Keratinocyte (primary cell): ENCODE data around the gene CRACR2B. TPM values are rescaled to one million over a fixed set of nuclear protein-coding genes. Genes with fewer than 3 reads are reported as not detected.

ENCODE experiments used
- DNase-seq: peaks from one replicate; pipeline ENCODE4 v3.0.0-alpha.2; 2011; ENCODE audit warnings: low read depth, missing footprints, low spot score
- FAIRE-seq: peaks from 2 replicates; lab custom pipeline; 2011; peaks lifted over from hg19 to GRCh38; lab: Jason Lieb, UNC
- H2AFZ ChIP-seq: 2 replicates; pipeline ENCODE4 v1.6.0; 2012; ENCODE audit warnings: low read length, control low read depth, inconsistent platforms; ENCODE audit not compliant: control insufficient read depth
- H3K27ac ChIP-seq: 2 replicates; pipeline ENCODE4 v1.5.1; 2011; ENCODE audit warnings: low read length; ENCODE audit not compliant: control insufficient read depth, insufficient read depth
- H3K27me3 ChIP-seq: 3 replicates; pipeline ENCODE4 v1.6.0; 2011; ENCODE audit warnings: low read length; ENCODE audit not compliant: control insufficient read depth, insufficient read depth; ENCODE audit errors: extremely low read depth
- H3K36me3 ChIP-seq, 2 experiments: 2 replicates in 1 of 2; 3 replicates in 1 of 2; pipeline ENCODE4 v1.5.1; 2011; ENCODE audit warnings: low read length in 2 of 2, mild to moderate bottlenecking in 1 of 2; ENCODE audit not compliant: control insufficient read depth in 2 of 2, insufficient read depth in 2 of 2; ENCODE audit errors: extremely low read depth in 1 of 2
- H3K4me1 ChIP-seq: 3 replicates; pipeline ENCODE4 v1.5.1; 2011; ENCODE audit warnings: low read length; ENCODE audit not compliant: control insufficient read depth, insufficient read depth; ENCODE audit errors: extremely low read depth
- H3K4me2 ChIP-seq: 3 replicates; pipeline ENCODE4 v1.6.0; 2011; ENCODE audit warnings: low read depth, low read length; ENCODE audit not compliant: control insufficient read depth, insufficient read depth; ENCODE audit errors: extremely low read depth
- H3K4me3 ChIP-seq, 3 experiments: fragments of 200-600 bp in 1 of 3; sonication (generic) in 1 of 3; 2 replicates in 2 of 3; 3 replicates in 1 of 3; pipeline ENCODE4 v1.5.1; 2011 to 2016; ENCODE audit warnings: low read length in 3 of 3, mild to moderate bottlenecking in 3 of 3, control low read depth in 2 of 3, inconsistent platforms in 1 of 3, low read depth in 1 of 3, mixed read lengths in 1 of 3, mixed run types in 1 of 3, moderate library complexity in 1 of 3; ENCODE audit not compliant: control insufficient read depth in 2 of 3, insufficient read depth in 2 of 3; ENCODE audit errors: extremely low read depth in 1 of 3
- H3K79me2 ChIP-seq: 2 replicates; pipeline ENCODE4 v1.6.0; 2012; ENCODE audit warnings: low read length; ENCODE audit not compliant: control insufficient read depth, insufficient read depth
- H3K9ac ChIP-seq: 3 replicates; pipeline ENCODE4 v1.6.0; 2011; ENCODE audit warnings: low read length; ENCODE audit not compliant: control insufficient read depth, insufficient read depth; ENCODE audit errors: extremely low read depth
- H3K9me1 ChIP-seq: 3 replicates; pipeline ENCODE4 v1.6.0; 2011; ENCODE audit warnings: low read length; ENCODE audit not compliant: control insufficient read depth, insufficient read depth; ENCODE audit errors: extremely low read depth
- H3K9me3 ChIP-seq: 2 replicates; pipeline ENCODE4 v1.5.1; 2012; ENCODE audit warnings: low read depth, low read length; ENCODE audit not compliant: control insufficient read depth
- H4K20me1 ChIP-seq: 3 replicates; pipeline ENCODE4 v1.6.0; 2011; ENCODE audit warnings: low read length; ENCODE audit not compliant: control insufficient read depth, insufficient read depth; ENCODE audit errors: extremely low read depth
- EZH2 ChIP-seq: IDR thresholded peaks from one replicate; pipeline ENCODE4 v1.6.1; 2012; ENCODE audit warnings: inconsistent platforms, mild to moderate bottlenecking, low read length, moderate library complexity
- dilution Hi-C: fragments of 300-500 bp; cut with MboI; formaldehyde crosslinking; loops from one replicate; pipeline ENCODE4 v1.7.0; 2020; ENCODE audit warnings: low sequenced_read_pairs; ENCODE audit not compliant: extremely low pct_ligation_motif_present
- polyA plus RNA-seq, 5 experiments: library from polyadenylated mRNA; depleted of rRNA in 3 of 5; stranded (reverse) in 3 of 5; stranded (forward) in 1 of 5; unstranded in 1 of 5; fragments of >200 nt; gene quantifications; 1 replicate in 1 of 5; 2 replicates in 3 of 5; 3 replicates in 1 of 5; pipeline versions ENCODE4 v1.2.1 to v1.2.3, GENCODE V29; 2011 to 2012; ENCODE audit warnings: missing spikeins in 2 of 5, low read depth in 1 of 5, low replicate concordance in 1 of 5
- TF ChIP-seq, protein P1 (sequence below), 3 experiments: IDR thresholded peaks in 1 of 3; conservative IDR thresholded peaks in 1 of 3; optimal IDR thresholded peaks in 1 of 3; 2 replicates in 2 of 3; 3 replicates in 1 of 3; pipeline versions ENCODE3 to v1.5.1; 2011; ENCODE audit warnings: low read length in 3 of 3, mild to moderate bottlenecking in 3 of 3, moderate library complexity in 2 of 3, control low read depth in 1 of 3, inconsistent platforms in 1 of 3; ENCODE audit not compliant: insufficient read depth in 2 of 3; ENCODE audit errors: extremely low read depth in 1 of 3

Gene CRACR2B
- polyA plus RNA-seq, 1 donor (not counting 4 experiments of a cell fraction or from before 2014, with no cell fraction given) = 0.17 TPM

GRCh38 chr11:813072-813455 is 14.7 kb upstream of the CRACR2B start:
- no peak overlapping the region for H3K27ac ChIP-seq

GRCh38 chr11:813456-814096 is 14.1 kb upstream of the CRACR2B start:
- no peak overlapping the region for H2AFZ ChIP-seq
- no peak overlapping the region for H3K4me3 ChIP-seq
- H3K27me3 ChIP-seq = no peaks in the 10 kb centered on the region
- H3K36me3 ChIP-seq = peaks cover 29 to 31% of the 10 kb centered on the region in 2 experiments
- peaks cover 19% of the 10 kb centered on the region for H4K20me1 ChIP-seq
- DNase-seq = no peak
- H3K4me1 ChIP-seq = peaks cover 20% of the 10 kb centered on the region
- no peak for FAIRE-seq
- dilution Hi-C loops = no loop called here
- no peak overlapping the region for H3K27ac ChIP-seq
- H3K9me3 ChIP-seq = no peaks in the 10 kb centered on the region
- H3K79me2 ChIP-seq = peaks cover 36% of the 10 kb centered on the region
- H3K9me1 ChIP-seq = no peaks in the 10 kb centered on the region
- TF ChIP-seq, protein P1, sequence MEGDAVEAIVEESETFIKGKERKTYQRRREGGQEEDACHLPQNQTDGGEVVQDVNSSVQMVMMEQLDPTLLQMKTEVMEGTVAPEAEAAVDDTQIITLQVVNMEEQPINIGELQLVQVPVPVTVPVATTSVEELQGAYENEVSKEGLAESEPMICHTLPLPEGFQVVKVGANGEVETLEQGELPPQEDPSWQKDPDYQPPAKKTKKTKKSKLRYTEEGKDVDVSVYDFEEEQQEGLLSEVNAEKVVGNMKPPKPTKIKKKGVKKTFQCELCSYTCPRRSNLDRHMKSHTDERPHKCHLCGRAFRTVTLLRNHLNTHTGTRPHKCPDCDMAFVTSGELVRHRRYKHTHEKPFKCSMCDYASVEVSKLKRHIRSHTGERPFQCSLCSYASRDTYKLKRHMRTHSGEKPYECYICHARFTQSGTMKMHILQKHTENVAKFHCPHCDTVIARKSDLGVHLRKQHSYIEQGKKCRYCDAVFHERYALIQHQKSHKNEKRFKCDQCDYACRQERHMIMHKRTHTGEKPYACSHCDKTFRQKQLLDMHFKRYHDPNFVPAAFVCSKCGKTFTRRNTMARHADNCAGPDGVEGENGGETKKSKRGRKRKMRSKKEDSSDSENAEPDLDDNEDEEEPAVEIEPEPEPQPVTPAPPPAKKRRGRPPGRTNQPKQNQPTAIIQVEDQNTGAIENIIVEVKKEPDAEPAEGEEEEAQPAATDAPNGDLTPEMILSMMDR (optimal IDR thresholded peaks at IDR 0.05 in 1 of 3, IDR thresholded peaks at IDR 0.05 in 1 of 3, conservative IDR thresholded peaks at IDR 0.05 in 1 of 3; ENCODE audit: extremely low read depth in 1 of 3, insufficient read depth in 2 of 3, low read length in 3 of 3) = no peak
- no peak for TF ChIP-seq EZH2
- H3K9ac ChIP-seq = no peak overlapping the region
- H3K4me2 ChIP-seq = no peak overlapping the region

More at GRCh38 chr11:813072-813455, 14.7 kb upstream of the CRACR2B start:
- Histone ChIP-seq H3K36me3 (peaks cover 29 to 31% of the 10 kb centered on the region in 2 experiments), H2AFZ (no peak overlapping the region), H3K27me3 (no peaks in the 10 kb centered on the region), H3K79me2 (peaks cover 39% of the 10 kb centered on the region), H3K4me1 (peaks cover 20% of the 10 kb centered on the region), H4K20me1 (peaks cover 19% of the 10 kb centered on the region), H3K9ac (no peak overlapping the region), H3K4me3 (no peak overlapping the region), H3K9me3 (no peaks in the 10 kb centered on the region), H3K4me2 (no peak overlapping the region), H3K9me1 (no peaks in the 10 kb centered on the region)
- TF ChIP-seq EZH2 = no peak
- TF ChIP-seq, protein P1 (optimal IDR thresholded peaks at IDR 0.05 in 1 of 3, IDR thresholded peaks at IDR 0.05 in 1 of 3, conservative IDR thresholded peaks at IDR 0.05 in 1 of 3; ENCODE audit: extremely low read depth in 1 of 3, insufficient read depth in 2 of 3, low read length in 3 of 3) = no peak
- dilution Hi-C loops = no loop called here
- FAIRE-seq = no peak
- no peak for DNase-seq
